RWPE1 (cell line): ENCODE measurements around the gene OGN.

ENCODE experiments used
- CTCF ChIA-PET: fragments of 350-600 bp; sonication (Branson Sonifier 250); formaldehyde crosslinking; extraction: SDS; loops from one replicate; lab custom pipeline; 2021; lab: Yijun Ruan, JAX
- POLR2A ChIA-PET: fragments of 400-600 bp; formaldehyde crosslinking; extraction: SDS; loops from one replicate; lab custom pipeline; 2020; ENCODE audit warnings: antibody characterized with exemption; ENCODE audit not compliant: low non-redundant PET; lab: Yijun Ruan, JAX
- DNase-seq: peaks from one replicate; pipeline ENCODE4 v3.0.0; 2012; ENCODE audit warnings: low spot score
- H3K27ac ChIP-seq: fragments of 450-650 bp; 2 replicates; pipeline ENCODE4 v1.5.1; 2017
- CTCF ChIP-seq: fragments of 450-650 bp; conservative IDR thresholded peaks from 2 replicates; pipeline ENCODE4 v1.5.1; 2017; ENCODE audit warnings: low read depth, mild to moderate bottlenecking

The OGN gene

GRCh38 chr9:92404042-92404836, at the start of gene OGN:
OGN (minus strand) TSS chr9:92404578; CDS start chr9:92403407, 1,171 bp downstream.
- TF ChIP-seq CTCF: no peak
- ChIA-PET POLR2A (no interaction called here), CTCF (no interaction called here)
- no peak within 1 kb of the TSS for H3K27ac ChIP-seq
- DNase-seq: no peak

- ChIA-PET CTCF (interaction anchor here (0.6 to 0.8 kb wide), 3 partner anchors 95 to 308 kb away, joined by 3 to 5 read pairs (median 4); no protein-coding TSS in a partner anchor), POLR2A (no interaction called here)
- no peak for TF ChIP-seq CTCF
- no peak for DNase-seq
- H3K27ac ChIP-seq: no peak overlapping the region
These were observed 42.2 kb upstream of the OGN start for GRCh38 chr9:92446536-92446935.

GRCh38 chr9:92444841-92445240, 40.5 kb upstream of the OGN start:
- no peak overlapping the region for H3K27ac ChIP-seq
- ChIA-PET CTCF (interaction anchor here (0.8 kb wide), 1 partner anchor 12 kb away, joined by 7 read pairs; no protein-coding TSS in a partner anchor), POLR2A (no interaction called here)
- no peak for DNase-seq
- no peak for TF ChIP-seq CTCF

GRCh38 chr9:92440751-92441046, 36.3 kb upstream of the OGN start:
- no peak for DNase-seq
- ChIA-PET CTCF (interaction anchor here (0.6 kb wide), 2 partner anchors 8 to 165 kb away, joined by 3 to 8 read pairs; no protein-coding TSS in a partner anchor), POLR2A (no interaction called here)
- H3K27ac ChIP-seq: no peak overlapping the region
- no peak for TF ChIP-seq CTCF

GRCh38 chr9:92439921-92440750, 35.8 kb upstream of the OGN start:
- POLR2A ChIA-PET: no interaction called here
- peak; percentile 96 for DNase-seq
- no peak for TF ChIP-seq CTCF
- no peak overlapping the region for H3K27ac ChIP-seq
- CTCF ChIA-PET: interaction anchor here (0.6 to 1.3 kb wide), 4 partner anchors 8 to 241 kb away, joined by 3 to 8 read pairs (median 4); no protein-coding TSS in a partner anchor

GRCh38 chr9:92438900-92439526, 34.6 kb upstream of the OGN start:
- ChIA-PET CTCF (interaction anchor here (0.6 to 1.3 kb wide), 6 partner anchors 9 to 670 kb away, joined by 3 to 4 read pairs (median 4); no protein-coding TSS in a partner anchor), POLR2A (no interaction called here)
- TF ChIP-seq CTCF: peak; percentile 21; the same call in 1 of the 2 replicates
- no peak overlapping the region for H3K27ac ChIP-seq
- peak; percentile 38 for DNase-seq
